ENCODE results near the gene RUNX1.

GRCh38 chr21:34884346-34884929 is 164.7 kb downstream of the RUNX1 start:
- TF ChIP-seq FOXM1 (IDR thresholded peaks at IDR 0.05; ENCODE audit: low read depth, low read length), result no peak
- no peak for TF ChIP-seq NR2C1 (IDR thresholded peaks at IDR 0.05)
- no peak for TF ChIP-seq CTCF (IDR thresholded peaks at IDR 0.05 in 2 of 3, conservative IDR thresholded peaks at IDR 0.05 in 1 of 3; ENCODE audit: control insufficient read depth in 2 of 3, extremely low read depth in 1 of 3, insufficient read depth in 1 of 3, low read depth in 3 of 3, low read length in 3 of 3)
- TF ChIP-seq POLR2AphosphoS5 (IDR thresholded peaks at IDR 0.05; ENCODE audit: low read length), result no peak
- no peak for TF ChIP-seq YY1 (IDR thresholded peaks at IDR 0.05; ENCODE audit: low read depth, low read length)
- TF ChIP-seq REST (IDR thresholded peaks at IDR 0.05; ENCODE audit: low read depth, low read length), result no peak
- no peak for TF ChIP-seq GABPA (IDR thresholded peaks at IDR 0.05; ENCODE audit: low read depth)
- TF ChIP-seq TAF1 (IDR thresholded peaks at IDR 0.05; ENCODE audit: borderline replicate concordance, low read depth, low read length), result no peak
- TF ChIP-seq POLR2A (IDR thresholded peaks at IDR 0.05; ENCODE audit: low read depth, low read length), result no peak

Data from GM12878 (cell line).